Kidney (tissue), 14 donors: ENCODE measurements around the gene RAET1G. TPM values are rescaled to one million over a fixed set of nuclear protein-coding genes. Genes with fewer than 3 reads are reported as not detected.
"Not testable (repeated sequence)": the region's sequence is repeated elsewhere in the genome, so short reads cannot be mapped to it uniquely, and the experiment has no call there.

ENCODE experiments used
- DNase-seq, 5 donors: peaks; one replicate each; pipeline ENCODE4 v3.0.0-alpha.2; 2013 to 2020
- FAIRE-seq: peaks from 2 replicates; lab custom pipeline; 2012; peaks lifted over from hg19 to GRCh38; lab: Jason Lieb, UNC
- H3K27ac ChIP-seq, 2 donors: one replicate each; pipeline ENCODE4 v1.7.0; 2013; ENCODE audit warnings: low read depth in 2 of 2, low read length in 2 of 2, inconsistent platforms in 1 of 2
- H3K27me3 ChIP-seq: one replicate; pipeline ENCODE4 v1.7.1; 2013; ENCODE audit warnings: low read length, inconsistent platforms; ENCODE audit not compliant: control insufficient read depth, insufficient read depth
- H3K36me3 ChIP-seq, 3 donors: one replicate each; pipeline versions ENCODE4 v1.7.0 to v1.7.1; 2013; ENCODE audit warnings: low read length in 3 of 3, control low read depth in 1 of 3, inconsistent platforms in 1 of 3; ENCODE audit not compliant: insufficient read depth in 3 of 3, control insufficient read depth in 2 of 3
- H3K4me1 ChIP-seq, 3 donors: one replicate each; pipeline versions ENCODE4 v1.7.0 to v1.7.1; 2013; ENCODE audit warnings: low read length in 3 of 3, inconsistent platforms in 1 of 3, low read depth in 1 of 3; ENCODE audit not compliant: control insufficient read depth in 2 of 3, insufficient read depth in 2 of 3
- H3K4me3 ChIP-seq, 3 donors: one replicate each; pipeline versions ENCODE4 v1.7.0 to v1.8.1; 2013; ENCODE audit warnings: low read length in 3 of 3, control low read depth in 1 of 3, inconsistent platforms in 1 of 3
- H3K9ac ChIP-seq, 3 donors: one replicate each; pipeline versions ENCODE4 v1.7.0 to v1.7.1; 2013; ENCODE audit warnings: low read length in 3 of 3, control low read depth in 1 of 3, inconsistent platforms in 1 of 3
- H3K9me3 ChIP-seq, 3 donors: one replicate each; pipeline versions ENCODE4 v1.7.0 to v1.7.1; 2013; ENCODE audit warnings: low read length in 3 of 3, control low read depth in 1 of 3, inconsistent platforms in 1 of 3; ENCODE audit not compliant: control insufficient read depth in 2 of 3, insufficient read depth in 1 of 3
- intact Hi-C: fragments of 100-400 bp; cut with DNase I; formaldehyde crosslinking; loops from one replicate; pipeline ENCODE4 v1.11.1; 2022
- polyA plus RNA-seq: library from polyadenylated mRNA; stranded (reverse); fragments of 350-450 nt; fragmentation: Illumina TruSeq; extraction: RNeasy Lipid Tissue Mini Kit (QIAGEN cat#74804); gene quantifications from one replicate; pipeline ENCODE4 v1.2.3, GENCODE V29; 2014; ENCODE audit warnings: low read depth, low replicate concordance; ENCODE audit not compliant: insufficient read depth
- total RNA-seq: library from RNA; stranded (reverse); fragmentation: NEBNext Ultra II Directional; extraction: Animal tissue kit (Norgen Biotek cat#: 25700); gene quantifications from one replicate; pipeline ENCODE4 v1.2.1, GENCODE V29; 2021
- TF ChIP-seq, protein P1 (sequence below): IDR thresholded peaks from 3 replicates; pipeline ENCODE4 v1.5.1; 2012; ENCODE audit warnings: mild to moderate bottlenecking, moderate library complexity, borderline replicate concordance; ENCODE audit not compliant: insufficient read depth; ENCODE audit errors: extremely low read depth
- donor health status: control.
- donor health status: control.
- donor health status: control.
- donor health status: control.
- donor health status: control.
- donor health status: DM: yes; HTN: yes; CAD: no.
- donor health status: Normal renal cell carcinoma (clear cell type).

RAET1G gene
- total and polyA plus RNA-seq, 2 donors from 2014 or later: 0.41 to 1.3 TPM

DNA sequence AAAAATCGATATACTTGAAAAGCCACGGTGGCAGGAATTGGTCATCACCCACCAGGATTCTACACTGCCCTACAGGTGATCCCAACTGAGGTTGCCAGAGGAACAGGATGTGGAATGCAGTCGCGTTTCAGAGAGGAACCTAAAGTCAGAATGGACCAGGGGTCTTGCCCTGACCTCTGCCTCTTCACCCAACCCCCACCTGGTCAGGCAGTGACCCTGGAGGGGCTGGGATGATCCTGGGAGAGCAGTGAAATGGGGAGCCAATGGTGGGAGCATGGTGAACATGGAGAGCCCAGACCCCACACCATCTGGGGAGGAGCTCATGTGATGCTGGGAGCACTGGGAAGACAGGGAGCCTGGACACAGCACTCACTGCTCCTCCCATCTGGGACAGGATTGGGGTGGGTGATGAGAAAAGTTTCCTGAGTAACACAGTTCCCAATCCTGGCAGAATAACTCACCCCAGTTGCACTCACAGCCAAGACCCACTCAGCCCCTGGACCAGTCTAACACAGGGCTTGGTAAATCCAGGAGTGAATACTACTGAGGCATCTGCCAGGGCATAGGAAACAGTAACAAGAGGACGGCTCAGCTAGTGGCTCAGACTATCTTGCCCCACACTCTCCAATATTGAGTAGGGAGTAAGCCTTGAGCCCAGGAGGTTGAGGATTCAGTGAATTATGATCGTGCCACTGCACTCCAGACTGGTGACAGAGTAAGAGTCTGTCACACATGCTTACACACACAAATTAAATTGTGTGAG is 17.2 kb upstream of the RAET1G start:
- FAIRE-seq (no peak), DNase-seq (peak in 1 of 5 donors; percentile 56)
- intact Hi-C loops: loop anchor here (5.0 kb wide), 1 partner anchor 67 kb away; no protein-coding TSS in a partner anchor
- TF ChIP-seq, protein P1, sequence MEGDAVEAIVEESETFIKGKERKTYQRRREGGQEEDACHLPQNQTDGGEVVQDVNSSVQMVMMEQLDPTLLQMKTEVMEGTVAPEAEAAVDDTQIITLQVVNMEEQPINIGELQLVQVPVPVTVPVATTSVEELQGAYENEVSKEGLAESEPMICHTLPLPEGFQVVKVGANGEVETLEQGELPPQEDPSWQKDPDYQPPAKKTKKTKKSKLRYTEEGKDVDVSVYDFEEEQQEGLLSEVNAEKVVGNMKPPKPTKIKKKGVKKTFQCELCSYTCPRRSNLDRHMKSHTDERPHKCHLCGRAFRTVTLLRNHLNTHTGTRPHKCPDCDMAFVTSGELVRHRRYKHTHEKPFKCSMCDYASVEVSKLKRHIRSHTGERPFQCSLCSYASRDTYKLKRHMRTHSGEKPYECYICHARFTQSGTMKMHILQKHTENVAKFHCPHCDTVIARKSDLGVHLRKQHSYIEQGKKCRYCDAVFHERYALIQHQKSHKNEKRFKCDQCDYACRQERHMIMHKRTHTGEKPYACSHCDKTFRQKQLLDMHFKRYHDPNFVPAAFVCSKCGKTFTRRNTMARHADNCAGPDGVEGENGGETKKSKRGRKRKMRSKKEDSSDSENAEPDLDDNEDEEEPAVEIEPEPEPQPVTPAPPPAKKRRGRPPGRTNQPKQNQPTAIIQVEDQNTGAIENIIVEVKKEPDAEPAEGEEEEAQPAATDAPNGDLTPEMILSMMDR: no peak
- H3K27ac ChIP-seq: no peak overlapping the region
- H3K9ac ChIP-seq: no peak overlapping the region
- no peak overlapping the region for H3K4me3 ChIP-seq
- H3K27me3 ChIP-seq: peaks cover 54% of the 10 kb centered on the region
- H3K9me3 ChIP-seq: no peaks in the 10 kb centered on the region
- peaks cover 0 to 9% (median 3%) of the 10 kb centered on the region in 3 donors for H3K4me1 ChIP-seq
- no peaks in the 10 kb centered on the region for H3K36me3 ChIP-seq

DNA sequence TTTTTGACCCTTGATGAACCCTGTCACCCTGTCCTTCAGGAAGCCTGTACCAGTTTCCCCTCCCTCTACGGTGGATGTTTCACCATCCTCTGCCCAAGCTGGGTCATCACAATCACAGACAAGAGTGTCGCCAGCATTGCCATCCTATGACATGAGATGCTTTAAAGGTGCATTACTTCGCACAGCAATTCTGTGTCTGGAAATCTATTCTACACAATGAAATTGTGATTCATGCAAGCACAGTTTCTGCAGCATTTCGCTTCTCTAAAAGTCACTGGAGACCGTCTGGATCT is 16.4 kb upstream of the RAET1G start:
- no peak for FAIRE-seq
- Histone ChIP-seq H3K27me3 (peaks cover 62% of the 10 kb centered on the region), H3K4me3 (no peak overlapping the region), H3K36me3 (no peaks in the 10 kb centered on the region), H3K27ac (no peak overlapping the region), H3K9me3 (no peaks in the 10 kb centered on the region), H3K9ac (no peak overlapping the region), H3K4me1 (peaks cover 0 to 9% (median 3%) of the 10 kb centered on the region in 3 donors)
- TF ChIP-seq, protein P1: no peak
- DNase-seq: no peak
- intact Hi-C loops: loop anchor here (5.0 kb wide), 1 partner anchor 68 kb away; no protein-coding TSS in a partner anchor

DNA sequence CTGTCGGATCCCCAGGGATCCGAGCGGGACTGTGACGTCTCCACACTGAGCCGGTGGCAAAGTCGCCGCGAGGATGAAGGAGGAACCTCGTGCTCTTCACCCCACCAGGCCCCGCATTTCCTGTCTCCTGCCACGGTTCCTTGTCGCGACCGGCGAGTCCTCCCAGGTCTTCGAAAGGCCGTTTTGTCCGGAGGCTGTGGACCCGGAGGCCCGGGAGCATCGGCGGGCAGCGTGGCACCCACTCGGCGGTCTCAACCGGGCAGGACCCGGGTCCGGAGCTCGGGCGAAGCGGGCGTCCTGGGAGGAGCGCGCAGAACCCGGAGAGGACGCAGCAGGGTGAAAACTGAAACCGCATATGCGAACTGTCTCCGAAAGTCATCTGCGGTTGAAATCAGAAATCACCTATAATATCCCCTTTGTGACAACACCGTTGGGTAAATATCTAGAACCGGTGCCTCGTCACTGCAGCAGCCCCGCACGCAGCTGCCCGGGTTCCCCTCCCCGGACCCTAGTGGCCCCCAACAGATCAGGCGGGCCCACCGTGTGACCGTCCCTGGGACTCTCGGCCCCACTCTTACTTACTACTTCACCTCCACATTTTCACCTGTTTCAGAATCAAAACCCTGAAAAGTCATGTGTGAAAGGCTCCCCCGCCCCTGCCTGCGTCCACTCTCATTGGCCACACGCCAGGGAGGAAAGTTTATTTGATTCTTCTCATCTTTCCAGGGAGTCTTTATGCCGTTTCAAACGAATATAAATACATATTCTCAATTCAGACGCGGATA is 15.8 kb upstream of the RAET1G start:
- Histone ChIP-seq H3K27ac (no peak overlapping the region), H3K4me3 (peak overlapping the region in 2 of 3 donors; percentile 35 to 60), H3K9ac (no peak overlapping the region), H3K9me3 (no peaks in the 10 kb centered on the region), H3K27me3 (peaks cover 64% of the 10 kb centered on the region), H3K36me3 (no peaks in the 10 kb centered on the region), H3K4me1 (peaks cover 0 to 9% (median 3%) of the 10 kb centered on the region in 3 donors)
- DNase-seq: peak in 4 of 5 donors; percentile 23 to 72 (median 31)
- intact Hi-C loops: loop anchor here (5.0 kb wide), 1 partner anchor 69 kb away; no protein-coding TSS in a partner anchor
- no peak for FAIRE-seq
- TF ChIP-seq, protein P1: no peak

DNA sequence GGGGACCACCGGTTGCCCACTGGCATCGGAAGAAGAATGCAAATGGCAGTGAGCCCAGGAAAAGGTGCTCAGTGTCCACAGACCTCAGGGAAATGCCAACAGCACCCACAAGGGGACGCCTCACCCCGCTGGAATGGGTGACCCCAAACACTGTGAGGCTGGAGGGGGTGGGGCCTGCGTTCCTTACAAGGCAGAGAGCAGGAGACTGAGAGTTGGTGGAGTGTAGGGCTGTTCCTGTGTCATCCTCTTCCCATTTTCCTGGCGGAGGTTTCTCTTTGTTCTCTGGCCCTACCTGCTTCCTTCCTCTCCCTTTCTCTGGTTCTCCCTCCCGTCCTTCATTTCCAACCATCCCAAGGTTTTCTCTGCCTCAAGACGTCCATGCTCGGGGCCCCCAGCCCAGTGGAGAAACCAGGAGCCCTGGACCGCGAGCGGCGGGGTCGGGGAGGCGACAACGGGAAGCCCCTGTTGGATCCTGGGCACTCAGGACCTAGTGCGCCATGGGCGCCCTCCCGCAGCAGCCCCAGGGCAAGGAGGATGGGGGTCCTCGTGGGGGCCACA is 15.2 kb upstream of the RAET1G start:
- not testable (repeated sequence) for H3K27ac ChIP-seq, FAIRE-seq, H3K4me1 ChIP-seq, H3K36me3 ChIP-seq, H3K9ac ChIP-seq, H3K9me3 ChIP-seq
- Histone ChIP-seq H3K4me3 (peak overlapping the region in 2 of 3 donors; percentile 35 to 60), H3K27me3 (peaks cover 63% of the 10 kb centered on the region)
- intact Hi-C loops: loop anchor here (5.0 kb wide), 1 partner anchor 69 kb away; no protein-coding TSS in a partner anchor
- DNase-seq: peak in 1 of 5 donors; percentile 25
